H1 (cell line): Measurements from ENCODE around the gene GPM6B. TPM values are rescaled to one million over a fixed set of nuclear protein-coding genes. Genes with fewer than 3 reads are reported as not detected.

Experiments used
- SIRT6 ChIP-seq: IDR thresholded peaks from one replicate; pipeline ENCODE4 v1.7.1; 2012; ENCODE audit warnings: low read length, inconsistent platforms
- polyA plus RNA-seq, 7 experiments: library from polyadenylated mRNA; depleted of rRNA in 3 of 7; stranded (reverse) in 5 of 7; unstranded in 2 of 7; fragments of >200 nt in 5 of 7; fragments of 200-250 nt in 2 of 7; gene quantifications; 1 replicate in 5 of 7; 2 replicates in 1 of 7; 4 replicates in 1 of 7; pipeline versions ENCODE4 v1.2.1 to v1.2.3, GENCODE V29; 2011 to 2013; ENCODE audit warnings: missing spikeins in 2 of 7, mixed read lengths in 2 of 7
- total RNA-seq: library from RNA; stranded (reverse); fragmentation: NEBNext Ultra II Directional; extraction: Animal tissue kit (Norgen Biotek cat#: 25700); gene quantifications from 2 replicates; pipeline ENCODE4 v1.2.1, GENCODE V29; 2021
- TF ChIP-seq, protein P1 (sequence below): fragments of 300-600 bp; sonication (generic); IDR thresholded peaks from 2 replicates; pipeline ENCODE4 v1.7.1; 2012; ENCODE audit warnings: low read length, moderate library complexity, mild to moderate bottlenecking, inconsistent platforms; ENCODE audit not compliant: insufficient replicate concordance

Gene GPM6B
- total and polyA plus RNA-seq, 2 of the 8 experiments (the other 6 are each of a cell fraction or from before 2014, with no cell fraction given) = 132 to 175 TPM

DNA sequence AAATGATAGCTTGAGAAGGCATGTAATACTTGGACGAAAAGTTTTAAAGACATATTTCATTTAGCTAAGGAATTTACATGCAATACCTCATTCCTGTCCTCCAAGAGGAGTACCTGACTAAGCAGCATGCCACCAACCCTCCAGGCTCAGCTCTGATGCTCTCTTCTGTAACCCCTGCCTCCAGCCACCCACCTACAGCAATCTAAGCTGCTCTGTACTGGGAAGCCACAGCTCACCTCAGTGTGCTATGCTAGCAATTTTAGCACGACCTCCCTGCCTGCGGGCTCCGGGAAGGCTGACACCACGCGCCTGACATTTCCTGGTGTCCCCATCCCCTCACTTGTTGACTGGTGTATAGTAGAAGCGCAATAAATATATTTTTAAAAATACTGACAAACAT, 23.2 kb upstream of the GPM6B start (continued):
- TF ChIP-seq, protein P1, sequence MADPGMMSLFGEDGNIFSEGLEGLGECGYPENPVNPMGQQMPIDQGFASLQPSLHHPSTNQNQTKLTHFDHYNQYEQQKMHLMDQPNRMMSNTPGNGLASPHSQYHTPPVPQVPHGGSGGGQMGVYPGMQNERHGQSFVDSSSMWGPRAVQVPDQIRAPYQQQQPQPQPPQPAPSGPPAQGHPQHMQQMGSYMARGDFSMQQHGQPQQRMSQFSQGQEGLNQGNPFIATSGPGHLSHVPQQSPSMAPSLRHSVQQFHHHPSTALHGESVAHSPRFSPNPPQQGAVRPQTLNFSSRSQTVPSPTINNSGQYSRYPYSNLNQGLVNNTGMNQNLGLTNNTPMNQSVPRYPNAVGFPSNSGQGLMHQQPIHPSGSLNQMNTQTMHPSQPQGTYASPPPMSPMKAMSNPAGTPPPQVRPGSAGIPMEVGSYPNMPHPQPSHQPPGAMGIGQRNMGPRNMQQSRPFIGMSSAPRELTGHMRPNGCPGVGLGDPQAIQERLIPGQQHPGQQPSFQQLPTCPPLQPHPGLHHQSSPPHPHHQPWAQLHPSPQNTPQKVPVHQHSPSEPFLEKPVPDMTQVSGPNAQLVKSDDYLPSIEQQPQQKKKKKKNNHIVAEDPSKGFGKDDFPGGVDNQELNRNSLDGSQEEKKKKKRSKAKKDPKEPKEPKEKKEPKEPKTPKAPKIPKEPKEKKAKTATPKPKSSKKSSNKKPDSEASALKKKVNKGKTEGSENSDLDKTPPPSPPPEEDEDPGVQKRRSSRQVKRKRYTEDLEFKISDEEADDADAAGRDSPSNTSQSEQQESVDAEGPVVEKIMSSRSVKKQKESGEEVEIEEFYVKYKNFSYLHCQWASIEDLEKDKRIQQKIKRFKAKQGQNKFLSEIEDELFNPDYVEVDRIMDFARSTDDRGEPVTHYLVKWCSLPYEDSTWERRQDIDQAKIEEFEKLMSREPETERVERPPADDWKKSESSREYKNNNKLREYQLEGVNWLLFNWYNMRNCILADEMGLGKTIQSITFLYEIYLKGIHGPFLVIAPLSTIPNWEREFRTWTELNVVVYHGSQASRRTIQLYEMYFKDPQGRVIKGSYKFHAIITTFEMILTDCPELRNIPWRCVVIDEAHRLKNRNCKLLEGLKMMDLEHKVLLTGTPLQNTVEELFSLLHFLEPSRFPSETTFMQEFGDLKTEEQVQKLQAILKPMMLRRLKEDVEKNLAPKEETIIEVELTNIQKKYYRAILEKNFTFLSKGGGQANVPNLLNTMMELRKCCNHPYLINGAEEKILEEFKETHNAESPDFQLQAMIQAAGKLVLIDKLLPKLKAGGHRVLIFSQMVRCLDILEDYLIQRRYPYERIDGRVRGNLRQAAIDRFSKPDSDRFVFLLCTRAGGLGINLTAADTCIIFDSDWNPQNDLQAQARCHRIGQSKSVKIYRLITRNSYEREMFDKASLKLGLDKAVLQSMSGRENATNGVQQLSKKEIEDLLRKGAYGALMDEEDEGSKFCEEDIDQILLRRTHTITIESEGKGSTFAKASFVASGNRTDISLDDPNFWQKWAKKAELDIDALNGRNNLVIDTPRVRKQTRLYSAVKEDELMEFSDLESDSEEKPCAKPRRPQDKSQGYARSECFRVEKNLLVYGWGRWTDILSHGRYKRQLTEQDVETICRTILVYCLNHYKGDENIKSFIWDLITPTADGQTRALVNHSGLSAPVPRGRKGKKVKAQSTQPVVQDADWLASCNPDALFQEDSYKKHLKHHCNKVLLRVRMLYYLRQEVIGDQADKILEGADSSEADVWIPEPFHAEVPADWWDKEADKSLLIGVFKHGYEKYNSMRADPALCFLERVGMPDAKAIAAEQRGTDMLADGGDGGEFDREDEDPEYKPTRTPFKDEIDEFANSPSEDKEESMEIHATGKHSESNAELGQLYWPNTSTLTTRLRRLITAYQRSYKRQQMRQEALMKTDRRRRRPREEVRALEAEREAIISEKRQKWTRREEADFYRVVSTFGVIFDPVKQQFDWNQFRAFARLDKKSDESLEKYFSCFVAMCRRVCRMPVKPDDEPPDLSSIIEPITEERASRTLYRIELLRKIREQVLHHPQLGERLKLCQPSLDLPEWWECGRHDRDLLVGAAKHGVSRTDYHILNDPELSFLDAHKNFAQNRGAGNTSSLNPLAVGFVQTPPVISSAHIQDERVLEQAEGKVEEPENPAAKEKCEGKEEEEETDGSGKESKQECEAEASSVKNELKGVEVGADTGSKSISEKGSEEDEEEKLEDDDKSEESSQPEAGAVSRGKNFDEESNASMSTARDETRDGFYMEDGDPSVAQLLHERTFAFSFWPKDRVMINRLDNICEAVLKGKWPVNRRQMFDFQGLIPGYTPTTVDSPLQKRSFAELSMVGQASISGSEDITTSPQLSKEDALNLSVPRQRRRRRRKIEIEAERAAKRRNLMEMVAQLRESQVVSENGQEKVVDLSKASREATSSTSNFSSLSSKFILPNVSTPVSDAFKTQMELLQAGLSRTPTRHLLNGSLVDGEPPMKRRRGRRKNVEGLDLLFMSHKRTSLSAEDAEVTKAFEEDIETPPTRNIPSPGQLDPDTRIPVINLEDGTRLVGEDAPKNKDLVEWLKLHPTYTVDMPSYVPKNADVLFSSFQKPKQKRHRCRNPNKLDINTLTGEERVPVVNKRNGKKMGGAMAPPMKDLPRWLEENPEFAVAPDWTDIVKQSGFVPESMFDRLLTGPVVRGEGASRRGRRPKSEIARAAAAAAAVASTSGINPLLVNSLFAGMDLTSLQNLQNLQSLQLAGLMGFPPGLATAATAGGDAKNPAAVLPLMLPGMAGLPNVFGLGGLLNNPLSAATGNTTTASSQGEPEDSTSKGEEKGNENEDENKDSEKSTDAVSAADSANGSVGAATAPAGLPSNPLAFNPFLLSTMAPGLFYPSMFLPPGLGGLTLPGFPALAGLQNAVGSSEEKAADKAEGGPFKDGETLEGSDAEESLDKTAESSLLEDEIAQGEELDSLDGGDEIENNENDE = no peak
- TF ChIP-seq SIRT6 = no peak
